Erythroblast (primary cell): ENCODE data around the gene LDLRAD4.

Source experiments
- GATA1 ChIP-seq: IDR thresholded peaks from 2 replicates; pipeline ENCODE4 v1.6.1; 2011; ENCODE audit warnings: low read depth, mild to moderate bottlenecking, control low read depth, low read length, moderate library complexity
- POLR2A ChIP-seq: IDR thresholded peaks from 2 replicates; pipeline ENCODE4 v1.6.1; 2011; ENCODE audit warnings: mild to moderate bottlenecking, low read length

DNA sequence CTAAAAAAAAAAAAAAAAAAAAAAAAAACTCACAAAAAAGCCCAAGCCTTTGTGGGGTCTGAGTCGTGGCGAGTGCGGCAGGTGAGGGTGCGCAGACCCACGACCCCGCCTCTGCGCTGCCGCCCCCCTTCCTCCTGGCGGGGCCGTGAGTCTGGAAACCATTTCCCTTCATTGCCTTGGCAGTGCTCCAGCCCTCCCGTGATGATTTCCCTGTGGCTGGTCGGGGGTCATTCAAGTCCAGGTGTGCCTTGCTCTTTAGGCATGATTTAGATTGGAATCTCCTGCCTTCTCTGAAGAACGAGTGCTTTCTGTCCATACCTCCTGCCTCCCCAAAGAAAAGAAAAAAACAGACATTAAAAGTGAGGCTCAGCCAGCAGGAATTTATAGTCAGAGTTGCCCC, 346.0 kb downstream of the LDLRAD4 start:
- TF ChIP-seq POLR2A (no peak), GATA1 (no peak)
